IPS-NIHi11 (cell line): ENCODE data around the gene PDE10A.

Experiments
- DNase-seq: peaks from one replicate; pipeline ENCODE4 v3.0.0; 2012; ENCODE audit warnings: mixed read lengths, low spot score

Gene PDE10A

DNA sequence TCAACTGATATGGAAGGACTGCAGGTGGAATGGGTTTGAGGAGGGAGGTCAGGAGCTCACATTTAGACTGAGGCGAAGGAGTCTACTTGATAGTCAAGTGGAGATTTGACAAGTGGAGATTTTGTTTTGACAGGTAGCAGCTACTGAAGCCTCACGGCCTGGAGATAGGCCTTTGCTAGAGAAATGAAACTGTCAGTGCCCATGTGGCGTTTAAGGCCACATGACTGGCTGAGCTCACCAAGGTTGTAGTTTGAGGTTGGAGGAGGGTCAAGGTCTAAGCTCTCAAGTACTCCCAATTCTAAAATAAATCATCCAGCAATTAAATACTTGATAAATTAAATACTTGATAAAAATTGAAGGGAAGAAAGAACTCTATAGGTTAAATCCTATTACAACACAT, 273.5 kb downstream of the PDE10A start:
- no peak for DNase-seq

GRCh38 chr6:165383323-165383722, 279.7 kb downstream of the PDE10A start:
- DNase-seq: no peak

GRCh38 chr6:165376100-165376499, 286.9 kb downstream of the PDE10A start:
- DNase-seq: no peak

DNA sequence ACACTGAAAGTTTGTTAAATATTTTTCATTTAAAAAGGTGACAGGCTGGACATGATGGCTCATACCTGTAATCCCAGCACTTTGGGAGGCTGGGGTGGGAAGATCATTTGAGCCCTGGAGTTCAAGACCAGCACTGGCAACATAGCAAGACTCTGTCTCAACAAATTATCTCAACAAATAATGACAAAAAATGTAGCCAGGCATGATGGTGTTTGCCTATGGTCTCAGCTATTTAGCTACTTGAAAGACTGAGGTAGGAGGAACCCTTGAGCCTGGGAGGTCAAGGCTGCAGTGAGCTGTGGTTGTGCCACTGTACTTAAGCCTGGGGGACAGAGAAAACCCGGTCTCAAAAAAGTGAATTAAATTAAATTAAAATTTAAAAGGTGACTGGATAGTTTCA, 297.7 kb downstream of the PDE10A start:
- no peak for DNase-seq

GRCh38 chr6:165345700-165346099, 317.3 kb downstream of the PDE10A start:
- no peak for DNase-seq

- no peak for DNase-seq
Measured at GRCh38 chr6:165340532-165340931, 322.5 kb downstream of the PDE10A start.

DNA sequence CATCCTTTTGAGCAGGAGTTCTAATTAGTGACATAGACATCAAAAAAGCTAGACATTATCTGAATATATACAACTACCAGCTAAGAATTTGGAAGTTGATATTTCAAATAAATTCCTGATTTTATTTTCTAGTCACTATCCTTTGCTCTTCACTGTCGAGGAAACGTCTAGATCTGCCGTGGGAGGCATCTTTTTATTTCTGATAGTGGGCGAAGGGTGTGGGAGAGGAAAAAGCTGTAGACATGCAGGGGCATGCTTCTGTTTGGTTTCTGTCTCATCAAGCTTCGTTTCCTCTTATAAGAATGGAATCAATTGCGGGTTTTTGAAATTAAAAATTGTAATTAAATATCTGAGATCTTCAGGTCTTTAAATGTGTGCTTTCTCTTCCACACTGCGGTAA, 337.4 kb downstream of the PDE10A start:
- DNase-seq: no peak

- DNase-seq: no peak
Measured at GRCh38 chr6:165321555-165322145, 341.4 kb downstream of the PDE10A start.

DNA sequence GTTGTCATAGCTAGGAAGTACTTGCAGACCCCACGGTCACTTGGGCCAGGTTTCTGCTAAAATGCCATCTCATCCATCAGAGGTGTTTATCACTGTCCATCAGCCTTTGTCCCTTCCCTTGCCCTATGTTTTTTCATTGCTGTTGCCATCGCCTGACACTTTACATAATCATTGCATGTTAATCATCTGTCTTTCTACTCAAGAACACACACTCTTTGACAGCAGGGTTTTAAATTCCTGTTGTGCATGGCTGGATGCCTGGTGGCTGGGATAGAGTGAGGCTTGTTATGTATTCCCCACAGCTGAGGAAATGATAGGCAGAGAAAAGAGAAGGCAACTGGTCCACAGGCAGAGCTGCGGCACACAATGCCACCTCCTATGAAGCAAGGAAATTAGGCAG, 341.9 kb downstream of the PDE10A start:
- DNase-seq: no peak

- DNase-seq: no peak
Measured at GRCh38 chr6:165317723-165318122, 345.3 kb downstream of the PDE10A start.

DNA sequence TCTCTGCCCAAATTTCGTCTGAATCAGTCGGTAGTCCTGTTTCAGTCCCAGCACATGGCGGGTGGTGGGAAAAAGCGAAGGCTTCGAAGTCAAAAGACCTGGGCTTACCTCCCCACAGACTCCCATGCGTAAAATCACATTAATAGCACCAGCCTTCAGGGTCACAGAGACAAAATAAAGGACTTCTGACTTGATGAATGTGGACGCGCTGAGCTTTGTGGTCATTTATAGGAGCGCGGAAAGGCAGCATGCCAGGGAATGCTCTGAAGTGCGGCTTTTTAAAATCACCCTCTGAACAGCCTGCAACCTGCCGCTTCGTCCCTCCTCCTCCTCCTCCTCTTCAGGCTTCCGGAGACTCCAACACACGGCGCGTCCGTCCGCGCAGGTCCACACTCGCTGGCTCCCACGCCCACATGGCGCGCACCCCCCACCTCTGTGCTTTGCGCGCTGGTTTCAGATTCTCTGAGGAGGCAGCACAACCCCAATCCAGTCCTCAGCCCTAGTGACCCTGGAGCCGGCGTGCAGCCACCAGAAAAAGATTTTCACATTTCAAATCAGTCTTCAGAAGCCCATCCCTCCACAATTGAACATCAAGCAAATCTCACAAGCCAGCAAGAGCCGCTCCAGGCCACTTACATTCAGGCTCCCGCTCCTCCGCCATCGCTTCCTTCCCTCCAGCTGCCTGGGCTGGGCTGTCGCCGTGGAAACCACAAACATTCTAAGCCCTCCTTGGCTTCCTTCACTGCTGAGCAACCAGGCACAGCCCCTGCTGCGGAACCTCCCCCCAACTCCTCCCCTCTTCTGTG, 353.9 kb downstream of the PDE10A start, which contains the start of gene C6orf118:
Gene C6orf118 (minus strand): TSS at position 680 of the 806 bp plus-strand sequence. CDS start 19 bp downstream, at position 661.
- peak; percentile 88 for DNase-seq

DNA sequence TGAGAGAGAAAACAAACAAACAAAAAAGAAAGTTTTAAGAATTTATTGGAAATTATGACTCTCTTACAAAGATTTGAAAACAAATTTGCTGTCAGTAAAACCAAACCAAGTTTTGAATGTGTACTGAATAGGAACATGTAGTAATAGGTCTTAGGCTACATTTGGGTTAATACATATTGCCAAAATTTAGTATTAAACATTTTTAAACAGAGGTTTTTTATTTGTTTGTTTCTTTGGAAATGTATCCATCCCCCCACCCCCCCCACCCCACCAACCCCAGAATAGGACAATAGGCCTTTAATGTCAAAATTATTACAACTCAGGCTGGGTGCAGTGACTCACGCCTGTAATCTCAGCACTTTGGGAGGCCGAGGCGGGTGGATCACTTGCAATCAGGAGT, 356.1 kb downstream of the PDE10A start:
- no peak for DNase-seq

DNA sequence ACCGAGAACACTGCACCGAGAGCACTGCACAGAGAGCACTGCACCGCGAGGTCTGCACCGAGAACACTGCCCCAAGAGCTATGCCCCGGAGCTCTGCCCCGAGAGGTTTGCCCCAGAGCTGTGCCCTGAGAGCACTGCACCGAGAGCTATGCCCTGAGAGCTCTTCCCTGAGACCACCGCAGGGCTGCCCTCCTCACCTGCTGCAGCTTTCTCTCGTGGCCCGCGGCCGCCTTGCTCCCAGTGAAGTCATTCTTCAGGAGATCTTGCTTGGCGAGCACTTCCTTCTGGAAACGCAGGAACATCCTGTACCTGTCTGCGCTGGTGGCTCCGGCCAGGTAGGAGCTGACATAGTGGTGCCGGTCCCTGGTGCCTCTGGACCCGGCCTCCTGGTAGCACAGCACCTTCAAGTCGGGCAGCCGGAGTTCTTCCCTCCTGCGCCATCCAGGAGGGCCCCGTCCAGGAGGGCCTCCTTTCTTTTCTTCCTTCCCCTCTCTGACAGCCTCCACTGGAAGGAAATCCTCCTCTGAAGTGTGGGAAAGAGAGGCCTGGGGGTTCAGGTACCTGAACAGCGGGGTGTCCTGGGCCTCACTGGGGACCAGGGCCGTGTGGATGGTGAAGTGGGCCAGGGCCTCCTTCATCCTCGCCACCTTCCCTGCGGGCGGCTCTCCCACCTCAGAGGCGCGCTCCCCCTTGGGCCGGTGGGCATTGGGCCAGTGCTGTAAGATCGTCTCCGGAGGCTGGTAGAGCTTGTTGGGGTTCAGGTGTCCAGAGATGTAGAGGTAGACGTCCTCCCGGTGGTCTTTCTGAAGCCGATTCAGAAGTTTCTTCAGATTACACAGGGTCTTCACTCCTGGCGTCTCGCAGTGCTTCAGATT, 361.4 kb downstream of the PDE10A start:
- no peak for DNase-seq

DNA sequence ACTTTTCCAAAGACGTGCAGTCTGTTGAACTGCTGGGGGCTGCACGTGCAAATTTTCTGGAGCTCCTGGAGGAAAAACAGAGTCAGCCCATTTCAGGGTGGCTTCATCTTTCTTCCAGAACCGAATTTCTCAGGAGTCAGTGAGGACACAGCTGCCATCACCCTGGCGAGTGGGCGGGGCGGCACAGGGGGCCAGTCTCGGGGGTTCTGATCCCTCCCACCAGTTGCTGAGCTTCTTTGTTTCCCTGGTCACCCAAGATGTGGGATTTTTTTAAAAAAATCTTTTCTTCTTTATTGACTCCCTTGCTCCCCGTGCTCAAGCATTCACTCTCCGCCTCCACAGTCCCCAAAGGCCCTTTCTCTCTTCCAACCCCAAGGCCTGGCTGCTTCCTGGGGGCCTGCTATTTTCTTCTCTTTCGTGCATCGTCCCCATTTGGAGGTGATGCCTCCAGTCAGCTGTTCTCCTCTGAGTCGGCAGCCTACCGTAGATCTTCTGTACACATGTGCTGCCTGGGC, 362.6 kb downstream of the PDE10A start:
- DNase-seq: no peak

DNA sequence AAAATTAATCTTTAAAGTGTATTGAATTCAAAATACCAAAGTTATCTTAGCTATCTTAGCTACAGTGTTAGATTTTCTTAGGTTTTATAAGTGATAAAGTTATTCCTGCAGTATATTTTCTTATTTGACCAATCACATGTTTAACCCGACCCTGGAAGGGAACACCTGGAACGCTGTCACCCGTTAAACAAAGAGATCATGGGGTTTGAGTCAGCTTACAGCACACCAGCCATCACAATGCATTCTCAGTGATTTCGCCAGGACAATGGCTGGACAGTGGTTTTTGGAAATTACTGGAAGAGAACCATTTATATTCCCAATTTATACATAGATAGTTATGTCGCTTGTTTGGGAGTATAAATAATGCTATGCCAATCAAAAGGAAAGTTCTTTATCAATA, 364.2 kb downstream of the PDE10A start:
- no peak for DNase-seq

DNA sequence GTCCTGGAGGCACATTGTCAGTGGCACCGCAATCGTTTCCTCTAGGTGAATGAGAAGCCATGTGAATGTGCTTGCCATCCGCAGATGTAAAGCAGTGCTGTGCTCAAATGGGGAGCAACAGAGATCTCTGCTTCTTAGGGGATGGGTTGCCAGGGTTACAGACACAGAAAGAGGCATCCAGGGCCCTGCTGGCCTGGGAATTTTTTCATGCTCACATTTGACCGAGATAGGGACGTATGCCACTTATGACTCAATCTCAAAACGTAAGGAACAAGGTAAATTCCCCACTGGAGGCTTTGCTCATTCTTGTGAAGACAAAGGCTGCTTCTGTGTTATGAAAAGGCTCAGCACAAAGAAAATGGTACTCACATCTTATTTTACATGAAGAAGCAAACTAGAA, 364.6 kb downstream of the PDE10A start:
- no peak for DNase-seq

GRCh38 chr6:165292657-165293056, 370.4 kb downstream of the PDE10A start:
- DNase-seq: no peak
